ENCODE data around the gene SERPINH1. TPM values are rescaled to one million over a fixed set of nuclear protein-coding genes. Genes with fewer than 3 reads are reported as not detected.

The SERPINH1 gene
- total RNA-seq, 3 donors from 2014 or later (not counting 1 experiment from before 2014, with no cell fraction given) = 5.4 to 8.8 (median 7.2) TPM

DNA sequence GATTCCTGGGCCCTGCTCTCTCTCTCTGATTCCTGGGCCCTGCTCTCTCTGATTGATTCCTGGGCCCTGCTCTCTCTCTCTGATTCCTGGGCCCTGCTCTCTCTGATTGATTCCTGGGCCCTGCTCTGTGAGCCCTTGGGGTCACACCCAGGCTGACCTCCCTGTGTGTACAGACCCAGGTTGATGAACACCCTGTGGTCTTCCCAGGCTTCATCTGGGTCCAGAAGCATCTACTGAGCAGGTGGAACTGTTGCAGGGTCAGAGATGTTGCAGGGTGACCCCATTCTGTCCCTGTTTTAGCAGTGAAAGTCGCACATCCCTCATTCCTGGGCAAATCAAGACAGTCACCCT, 20.0 kb upstream of the SERPINH1 start:
- Mint-ChIP-seq H3K4me3 (no peak overlapping the region), H3K36me3 (no peaks in the 10 kb centered on the region), H3K4me1 (peaks cover 18 to 25% of the 10 kb centered on the region in 2 donors), H3K9me3 (no peaks in the 10 kb centered on the region), H3K27me3 (ENCODE audit: low read depth in 2 of 2) (peaks cover 0 to 15% of the 10 kb centered on the region in 2 donors), H3K27ac (peak overlapping the region in 1 of 2 donors; percentile 39)
- H3K36me3 ChIP-seq (ENCODE audit: control insufficient read depth, insufficient read depth, low read length) = no peaks in the 10 kb centered on the region
- H3K9me3 ChIP-seq (ENCODE audit: control insufficient read depth, insufficient read depth, low read length) = no peaks in the 10 kb centered on the region
- WGBS (ENCODE audit: insufficient coverage) = 89% methylated on average over 1 of the region's 1 CpG
- DNase-seq (no peak), ATAC-seq (no peak)
- no peaks in the 10 kb centered on the region for H3K27me3 ChIP-seq (ENCODE audit: control insufficient read depth, insufficient read depth, low read length)
- H3K4me1 ChIP-seq (ENCODE audit: control insufficient read depth, insufficient read depth, low read length) = peaks cover 17% of the 10 kb centered on the region
- no peak overlapping the region for H3K4me3 ChIP-seq (ENCODE audit: low read length)
- intact Hi-C loops (cut with micrococcal nuclease) = no loop called here
- no peak overlapping the region for H3K27ac ChIP-seq (ENCODE audit: low read length)
- TF ChIP-seq, protein P1, sequence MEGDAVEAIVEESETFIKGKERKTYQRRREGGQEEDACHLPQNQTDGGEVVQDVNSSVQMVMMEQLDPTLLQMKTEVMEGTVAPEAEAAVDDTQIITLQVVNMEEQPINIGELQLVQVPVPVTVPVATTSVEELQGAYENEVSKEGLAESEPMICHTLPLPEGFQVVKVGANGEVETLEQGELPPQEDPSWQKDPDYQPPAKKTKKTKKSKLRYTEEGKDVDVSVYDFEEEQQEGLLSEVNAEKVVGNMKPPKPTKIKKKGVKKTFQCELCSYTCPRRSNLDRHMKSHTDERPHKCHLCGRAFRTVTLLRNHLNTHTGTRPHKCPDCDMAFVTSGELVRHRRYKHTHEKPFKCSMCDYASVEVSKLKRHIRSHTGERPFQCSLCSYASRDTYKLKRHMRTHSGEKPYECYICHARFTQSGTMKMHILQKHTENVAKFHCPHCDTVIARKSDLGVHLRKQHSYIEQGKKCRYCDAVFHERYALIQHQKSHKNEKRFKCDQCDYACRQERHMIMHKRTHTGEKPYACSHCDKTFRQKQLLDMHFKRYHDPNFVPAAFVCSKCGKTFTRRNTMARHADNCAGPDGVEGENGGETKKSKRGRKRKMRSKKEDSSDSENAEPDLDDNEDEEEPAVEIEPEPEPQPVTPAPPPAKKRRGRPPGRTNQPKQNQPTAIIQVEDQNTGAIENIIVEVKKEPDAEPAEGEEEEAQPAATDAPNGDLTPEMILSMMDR (IDR thresholded peaks at IDR 0.05) = no peak

DNA sequence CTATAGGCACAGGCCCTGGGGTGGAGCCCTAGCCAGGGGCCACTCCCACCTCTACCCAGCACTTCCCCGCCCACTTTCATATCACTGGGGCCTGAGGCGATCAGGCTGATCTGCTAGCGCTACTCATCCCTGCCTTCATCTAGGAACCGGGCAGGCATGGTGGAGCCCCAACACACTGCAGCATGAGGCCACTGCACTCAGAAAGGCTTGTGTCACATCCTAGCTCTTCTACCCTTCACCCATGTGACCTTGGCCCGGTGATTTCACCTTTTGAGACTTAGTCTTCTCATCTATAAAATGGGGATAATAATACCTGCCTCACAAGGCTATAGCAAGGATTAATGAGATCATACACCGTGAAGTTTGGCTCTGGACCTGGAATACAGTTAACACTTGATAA, 18.2 kb upstream of the SERPINH1 start:
- Mint-ChIP-seq H3K27me3 (ENCODE audit: low read depth in 2 of 2) (peaks cover 0 to 10% of the 10 kb centered on the region in 2 donors), H3K4me3 (no peak overlapping the region), H3K4me1 (peaks cover under 1 to 16% of the 10 kb centered on the region in 2 donors), H3K9me3 (no peaks in the 10 kb centered on the region), H3K36me3 (no peaks in the 10 kb centered on the region), H3K27ac (no peak overlapping the region)
- DNase-seq = no peak
- H3K27me3 ChIP-seq (ENCODE audit: control insufficient read depth, insufficient read depth, low read length) = no peaks in the 10 kb centered on the region
- intact Hi-C loops (cut with micrococcal nuclease) = no loop called here
- no peaks in the 10 kb centered on the region for H3K36me3 ChIP-seq (ENCODE audit: control insufficient read depth, insufficient read depth, low read length)
- 90% methylated on average over 6 of the region's 6 CpGs for WGBS (ENCODE audit: insufficient coverage)
- ATAC-seq = no peak
- no peak overlapping the region for H3K27ac ChIP-seq (ENCODE audit: low read length)
- H3K4me1 ChIP-seq (ENCODE audit: control insufficient read depth, insufficient read depth, low read length) = peaks cover 3% of the 10 kb centered on the region
- H3K4me3 ChIP-seq (ENCODE audit: low read length) = no peak overlapping the region
- TF ChIP-seq, protein P1 (IDR thresholded peaks at IDR 0.05) = no peak
- H3K9me3 ChIP-seq (ENCODE audit: control insufficient read depth, insufficient read depth, low read length) = no peaks in the 10 kb centered on the region

DNA sequence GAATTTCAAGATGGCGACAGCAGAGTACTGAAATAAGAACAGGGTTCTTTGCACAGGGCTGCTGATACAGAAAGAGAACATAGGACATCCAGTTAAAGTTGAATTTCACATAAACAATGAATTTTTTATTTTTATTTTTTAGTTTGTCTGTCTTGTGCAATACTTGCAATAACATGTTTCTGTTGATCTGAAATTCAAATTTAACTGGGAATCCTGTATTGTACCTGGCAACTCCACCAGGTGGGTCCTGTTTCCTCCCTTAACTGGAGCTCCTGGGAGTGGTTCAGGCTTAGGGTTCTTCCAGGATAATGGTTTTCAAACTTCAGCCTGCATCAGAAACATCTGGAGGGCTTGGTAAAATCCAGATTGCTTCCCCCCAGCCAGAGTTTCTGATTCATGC, 14.9 kb upstream of the SERPINH1 start:
- Mint-ChIP-seq H3K4me3 (no peak overlapping the region), H3K36me3 (no peaks in the 10 kb centered on the region), H3K27ac (no peak overlapping the region), H3K4me1 (peaks cover 0 to 9% of the 10 kb centered on the region in 2 donors), H3K9me3 (no peaks in the 10 kb centered on the region), H3K27me3 (ENCODE audit: low read depth in 2 of 2) (peaks cover 0 to 8% of the 10 kb centered on the region in 2 donors)
- ATAC-seq (no peak), DNase-seq (no peak)
- no peaks in the 10 kb centered on the region for H3K27me3 ChIP-seq (ENCODE audit: control insufficient read depth, insufficient read depth, low read length)
- intact Hi-C loops (cut with micrococcal nuclease) = no loop called here
- no peak overlapping the region for H3K4me3 ChIP-seq (ENCODE audit: low read length)
- TF ChIP-seq, protein P1 (IDR thresholded peaks at IDR 0.05) = no peak
- H3K36me3 ChIP-seq (ENCODE audit: control insufficient read depth, insufficient read depth, low read length) = no peaks in the 10 kb centered on the region
- WGBS (ENCODE audit: insufficient coverage) = 89% methylated on average over 1 of the region's 1 CpG
- H3K27ac ChIP-seq (ENCODE audit: low read length) = no peak overlapping the region
- H3K9me3 ChIP-seq (ENCODE audit: control insufficient read depth, insufficient read depth, low read length) = no peaks in the 10 kb centered on the region
- H3K4me1 ChIP-seq (ENCODE audit: control insufficient read depth, insufficient read depth, low read length) = peaks cover 3% of the 10 kb centered on the region

DNA sequence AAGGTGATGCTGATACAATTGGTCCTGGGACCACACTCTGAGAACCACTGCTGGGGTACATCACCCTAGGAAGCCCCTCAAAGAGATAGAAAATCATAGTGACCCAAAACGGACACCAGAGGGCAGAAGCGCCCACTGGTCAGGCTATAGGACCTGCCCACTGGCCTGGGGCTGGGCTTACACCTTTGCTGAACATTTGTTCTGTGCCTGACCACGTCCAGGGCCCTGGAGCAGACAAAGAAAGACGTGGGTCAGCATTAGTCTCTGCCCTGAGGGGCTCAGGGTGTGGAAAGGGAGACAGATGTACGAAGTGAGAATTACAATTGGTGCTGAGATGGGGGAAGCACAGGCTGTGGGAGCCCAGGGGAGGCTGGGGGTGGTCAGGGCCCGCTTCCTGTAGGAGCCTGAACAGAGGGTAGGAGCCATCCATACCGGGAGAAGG, 14.4 kb upstream of the SERPINH1 start:
- no peaks in the 10 kb centered on the region for H3K36me3 ChIP-seq (ENCODE audit: control insufficient read depth, insufficient read depth, low read length)
- no peaks in the 10 kb centered on the region for H3K36me3 Mint-ChIP-seq
- H3K27ac Mint-ChIP-seq = peak overlapping the region in 1 of 2 donors; percentile 59
- WGBS (ENCODE audit: insufficient coverage) = 19% methylated on average over 7 of the region's 7 CpGs
- no peak overlapping the region for H3K27ac ChIP-seq (ENCODE audit: low read length)
- peaks cover 0 to 9% of the 10 kb centered on the region in 2 donors for H3K4me1 Mint-ChIP-seq
- no peak overlapping the region for H3K4me3 Mint-ChIP-seq
- H3K9me3 ChIP-seq (ENCODE audit: control insufficient read depth, insufficient read depth, low read length) = no peaks in the 10 kb centered on the region
- H3K4me3 ChIP-seq (ENCODE audit: low read length) = no peak overlapping the region
- ATAC-seq = peak; percentile 49 to 68 (median 55)
- peaks cover 3% of the 10 kb centered on the region for H3K4me1 ChIP-seq (ENCODE audit: control insufficient read depth, insufficient read depth, low read length)
- TF ChIP-seq, protein P1 (IDR thresholded peaks at IDR 0.05) = peak; percentile 87
- H3K27me3 ChIP-seq (ENCODE audit: control insufficient read depth, insufficient read depth, low read length) = no peaks in the 10 kb centered on the region
- peaks cover 0 to 8% of the 10 kb centered on the region in 2 donors for H3K27me3 Mint-ChIP-seq (ENCODE audit: low read depth in 2 of 2)
- intact Hi-C loops (cut with micrococcal nuclease) = no loop called here
- no peaks in the 10 kb centered on the region for H3K9me3 Mint-ChIP-seq
- peak in 1 of 2 donors; percentile 67 for DNase-seq

Measured in natural killer cell (primary cell).